CD4-positive, alpha-beta T cell treated with Interleukin-12 subunit alpha and Interleukin-12 subunit beta, for 1 hour (primary cell): Measurements from ENCODE around the gene IL22RA1.

Experiments
- DNase-seq: peaks from one replicate; pipeline ENCODE4 v3.0.0-alpha.2; 2020

IL22RA1 gene

GRCh38 chr1:24111262-24111995, 31.5 kb downstream of the IL22RA1 start:
- no peak for DNase-seq

DNA sequence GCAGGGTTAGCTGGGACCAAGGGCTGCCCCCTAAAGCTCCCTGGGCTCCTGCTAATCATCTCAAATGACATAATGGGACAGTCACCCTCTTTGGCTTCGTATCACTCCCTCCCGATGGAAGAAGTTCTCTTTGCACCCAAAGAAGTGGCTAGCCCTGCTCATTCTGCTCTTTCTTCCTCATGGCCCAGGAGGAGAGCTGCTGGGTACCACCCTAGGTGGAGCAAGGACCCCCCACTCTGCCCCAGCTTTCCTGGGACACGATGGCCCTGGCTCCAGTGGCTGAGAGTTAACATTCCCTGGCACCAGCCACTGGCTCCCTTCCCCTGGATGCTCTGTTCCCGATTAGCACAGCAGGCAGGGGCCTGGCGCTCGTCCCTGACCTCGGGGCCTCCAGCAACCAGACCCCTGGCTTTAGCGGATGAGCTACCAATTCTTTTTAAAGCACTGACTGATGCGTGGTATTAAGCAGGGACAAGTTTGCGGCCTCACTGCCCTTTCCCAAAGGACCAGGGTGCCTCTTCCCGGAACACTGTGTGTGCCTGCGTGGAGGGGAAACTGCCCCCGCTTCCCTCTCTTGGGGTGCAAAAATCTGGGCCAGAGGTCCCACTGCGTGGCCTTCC, 32.2 kb downstream of the IL22RA1 start:
- no peak for DNase-seq

GRCh38 chr1:24109686-24110475, 33.1 kb downstream of the IL22RA1 start:
- no peak for DNase-seq

GRCh38 chr1:24109166-24109483, 33.8 kb downstream of the IL22RA1 start:
- no peak for DNase-seq

DNA sequence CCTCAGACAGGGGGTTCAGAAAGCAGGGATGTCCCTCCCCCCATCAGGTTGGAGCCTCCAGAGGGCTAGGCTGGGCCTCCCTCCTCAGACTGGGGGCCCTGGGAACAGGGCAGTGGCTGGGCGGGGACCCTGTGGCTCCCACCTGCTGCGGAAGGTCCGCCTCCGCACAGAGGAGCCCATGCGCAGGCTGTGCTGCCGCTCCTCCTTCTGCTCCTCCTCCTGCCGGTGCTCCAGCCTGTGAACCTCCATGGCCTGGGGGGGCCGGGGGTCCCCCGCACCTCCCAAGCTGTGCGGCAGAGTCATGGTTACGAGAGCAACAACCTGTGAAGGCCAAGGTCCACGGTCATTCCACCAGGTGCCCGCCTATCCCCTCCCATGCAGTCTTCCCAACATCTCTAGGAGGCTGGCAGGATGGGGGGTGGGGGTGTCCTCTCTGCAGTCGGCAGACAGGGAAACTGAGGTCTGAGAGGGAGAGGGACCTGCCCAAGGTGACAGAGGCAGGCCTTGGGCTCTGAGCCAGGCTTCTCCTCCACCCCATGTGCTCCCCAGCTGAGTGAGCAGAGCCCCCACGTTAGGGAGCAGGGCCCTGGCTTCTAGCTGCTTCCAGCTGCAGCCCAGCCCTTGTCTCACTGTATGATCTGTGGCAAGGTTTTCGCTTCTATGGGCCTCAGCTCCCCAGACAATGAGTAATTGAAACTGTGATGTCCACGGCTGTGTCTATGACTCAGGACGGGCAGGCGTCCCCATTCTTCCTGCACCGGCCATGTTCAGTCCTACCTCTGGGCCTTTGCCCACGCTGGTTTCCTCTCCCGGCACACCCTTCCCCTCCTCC, 34.4 kb downstream of the IL22RA1 start:
- DNase-seq, result no peak

- no peak for DNase-seq
Observed at GRCh38 chr1:24107462-24108138, 35.3 kb downstream of the IL22RA1 start.

DNA sequence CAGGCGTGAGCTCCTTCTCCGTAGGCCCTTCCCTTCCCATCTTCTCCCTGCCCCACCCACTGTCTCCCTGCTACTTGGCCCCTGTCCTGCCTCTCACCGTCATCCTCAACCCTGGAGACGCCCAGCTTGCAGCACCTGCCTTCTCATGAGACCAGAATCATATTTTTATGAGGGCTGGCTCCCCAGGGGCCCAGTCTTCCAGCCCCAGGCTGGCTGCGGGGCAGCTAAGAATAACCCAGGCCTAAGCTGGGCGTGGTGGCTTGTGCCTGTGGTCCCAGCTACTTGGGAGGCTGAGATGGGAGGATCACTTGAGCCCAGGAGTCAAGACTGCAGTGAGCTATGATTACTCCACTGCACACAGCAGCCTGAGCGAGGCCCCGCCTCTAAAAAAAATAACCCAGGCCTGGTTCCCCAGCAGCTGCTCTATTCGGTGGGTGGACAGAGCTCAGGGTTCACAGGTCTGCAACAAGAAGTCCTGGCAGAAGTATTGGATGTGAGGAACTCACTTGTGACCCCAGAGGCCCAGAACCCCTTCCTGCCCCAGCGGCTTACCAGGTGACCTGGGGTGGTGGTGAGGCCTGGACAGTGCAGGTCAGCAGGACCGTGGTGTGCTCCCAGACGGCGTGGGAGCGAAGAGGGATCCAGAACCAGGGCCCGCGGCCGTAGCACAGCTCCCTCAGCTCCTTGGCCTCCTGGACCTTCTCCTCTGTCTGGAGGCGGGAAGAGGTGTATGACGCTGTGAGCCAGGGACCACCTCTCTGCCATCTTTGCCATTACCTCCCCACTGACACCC, 37.4 kb downstream of the IL22RA1 start:
- DNase-seq, result no peak

GRCh38 chr1:24104854-24105253, 38.1 kb downstream of the IL22RA1 start:
- no peak for DNase-seq

GRCh38 chr1:24103879-24104278, 39.1 kb downstream of the IL22RA1 start:
- no peak for DNase-seq

DNA sequence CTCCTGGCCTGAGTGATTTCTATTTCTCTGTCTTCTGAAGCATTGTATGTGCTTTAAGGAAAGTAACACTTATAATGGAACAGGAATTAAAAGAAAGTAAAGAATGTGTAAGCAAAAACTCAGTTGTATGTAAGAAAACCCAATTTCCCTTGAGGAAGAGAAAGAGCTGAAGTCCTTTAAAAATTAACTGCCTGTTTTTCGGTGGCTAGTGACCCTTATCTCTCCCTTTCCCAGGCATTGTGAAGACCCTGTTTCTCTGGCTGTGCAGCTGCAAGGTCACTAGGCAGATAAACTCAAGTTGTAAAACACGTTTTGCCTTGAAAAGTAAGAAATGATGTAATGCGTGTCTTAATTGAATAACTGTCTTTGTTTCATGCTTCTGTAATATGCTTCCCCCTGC, 39.5 kb downstream of the IL22RA1 start:
- DNase-seq, result no peak

- no peak for DNase-seq
Observed at GRCh38 chr1:24102961-24103360, 40.0 kb downstream of the IL22RA1 start.

GRCh38 chr1:24101796-24102586, 40.9 kb downstream of the IL22RA1 start:
- no peak for DNase-seq

- DNase-seq, result no peak
Observed at GRCh38 chr1:24100945-24101737, 41.8 kb downstream of the IL22RA1 start.

DNA sequence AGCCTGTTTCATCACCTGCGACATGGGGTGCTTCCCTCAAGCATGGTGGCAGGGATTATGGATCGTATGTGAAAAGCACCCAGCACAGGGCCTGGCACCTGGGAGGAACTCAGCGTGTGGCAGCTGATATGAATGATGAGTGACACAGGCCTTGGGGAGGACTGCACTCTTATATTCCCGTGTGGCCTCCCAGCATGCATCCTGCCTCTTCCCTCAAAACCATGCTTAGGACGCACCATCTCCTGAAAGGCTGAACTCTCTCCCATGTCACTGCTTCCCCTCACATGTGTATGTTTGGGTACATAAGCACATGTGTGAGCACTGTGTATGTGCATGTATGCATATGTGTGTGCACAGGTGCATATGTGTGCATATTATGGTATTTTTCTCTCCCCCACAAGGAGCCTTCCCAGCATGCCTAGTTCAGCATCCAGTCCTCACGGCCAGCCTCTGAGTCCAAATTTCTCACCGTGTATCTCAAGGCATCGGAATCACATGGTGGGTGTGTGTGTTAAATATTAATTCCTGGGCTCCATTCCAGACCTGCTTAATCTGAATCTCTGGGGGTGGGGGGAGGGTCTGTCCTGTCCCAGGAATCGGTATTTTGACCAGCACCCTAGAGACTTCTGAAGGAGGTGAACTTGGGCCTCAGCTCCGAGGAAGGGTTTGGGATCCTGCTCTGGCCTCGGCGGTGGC, 43.8 kb downstream of the IL22RA1 start:
- no peak for DNase-seq

DNA sequence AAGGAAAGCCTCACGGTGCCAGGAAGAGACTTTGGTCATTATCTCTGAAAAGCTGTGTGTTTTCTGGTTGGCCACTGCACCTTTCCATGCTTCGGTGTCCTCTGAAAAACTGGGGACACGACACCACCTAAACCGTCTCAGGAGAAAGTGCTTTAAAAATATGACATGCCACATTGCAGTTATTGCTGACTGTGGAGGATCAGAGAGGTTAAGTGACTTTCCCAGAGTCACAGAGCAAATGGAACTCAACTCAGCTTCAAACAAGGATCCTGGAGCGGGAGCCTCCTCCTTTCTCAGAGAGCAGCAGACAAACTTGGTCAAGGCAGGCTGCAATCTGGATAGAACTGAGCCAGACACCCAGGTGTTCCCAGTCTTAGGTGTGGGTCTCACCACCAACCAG, 44.8 kb downstream of the IL22RA1 start:
- DNase-seq, result no peak

DNA sequence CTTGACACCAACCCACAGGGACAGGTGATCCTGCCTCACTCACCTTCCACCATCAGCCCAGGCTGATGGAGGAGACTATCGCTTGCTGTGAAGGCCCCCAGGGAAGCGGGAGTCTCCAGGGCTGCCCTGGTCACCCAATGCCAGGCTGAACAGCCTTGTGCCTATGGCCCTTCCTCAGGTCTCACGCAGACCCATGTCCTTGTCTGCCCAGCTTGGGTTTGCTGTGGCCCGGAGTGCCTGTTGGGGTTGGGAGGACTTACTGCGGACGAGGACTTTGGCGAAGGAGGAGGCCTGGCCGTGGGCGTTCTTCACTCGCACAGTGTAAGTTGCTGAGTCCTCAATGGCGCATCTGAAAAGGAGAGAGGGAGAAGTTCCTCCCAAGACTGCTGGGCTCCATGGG, 45.3 kb downstream of the IL22RA1 start:
- no peak for DNase-seq

DNA sequence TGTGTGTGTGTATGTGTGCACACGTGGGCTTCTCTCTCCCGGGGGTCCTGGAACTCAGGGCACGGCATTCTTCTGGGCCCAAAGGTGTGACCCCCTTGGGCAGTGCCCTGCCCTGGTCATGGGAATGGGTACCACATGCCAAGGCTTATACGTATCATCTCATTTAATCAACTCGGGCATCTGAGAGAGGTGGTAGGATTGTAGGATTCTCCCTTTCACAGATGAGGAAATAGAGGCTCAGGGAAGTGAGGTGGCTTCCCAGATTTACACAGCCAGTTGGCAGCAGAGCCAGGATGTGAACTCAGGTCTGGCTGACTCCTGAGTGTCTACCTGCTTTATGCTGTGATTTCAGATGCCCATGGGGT, 46.2 kb downstream of the IL22RA1 start:
- DNase-seq, result no peak

GRCh38 chr1:24096009-24096738, 46.8 kb downstream of the IL22RA1 start:
- DNase-seq, result no peak
